Measurements from ENCODE around the gene REXO1. TPM values are rescaled to one million over a fixed set of nuclear protein-coding genes. Genes with fewer than 3 reads are reported as not detected.
A peak's percentile ranks its signal among the peaks of the same experiment; 100 is the strongest.
"Not testable (repeated sequence)": the region's sequence is repeated elsewhere in the genome, so short reads cannot be mapped to it uniquely, and the experiment has no call there.

Gene REXO1
- total and polyA plus RNA-seq, 9 of the 15 experiments (the other 6 are each of a cell fraction or from before 2014, with no cell fraction given): 0.04 to 63.3 (median 15.8) TPM

DNA sequence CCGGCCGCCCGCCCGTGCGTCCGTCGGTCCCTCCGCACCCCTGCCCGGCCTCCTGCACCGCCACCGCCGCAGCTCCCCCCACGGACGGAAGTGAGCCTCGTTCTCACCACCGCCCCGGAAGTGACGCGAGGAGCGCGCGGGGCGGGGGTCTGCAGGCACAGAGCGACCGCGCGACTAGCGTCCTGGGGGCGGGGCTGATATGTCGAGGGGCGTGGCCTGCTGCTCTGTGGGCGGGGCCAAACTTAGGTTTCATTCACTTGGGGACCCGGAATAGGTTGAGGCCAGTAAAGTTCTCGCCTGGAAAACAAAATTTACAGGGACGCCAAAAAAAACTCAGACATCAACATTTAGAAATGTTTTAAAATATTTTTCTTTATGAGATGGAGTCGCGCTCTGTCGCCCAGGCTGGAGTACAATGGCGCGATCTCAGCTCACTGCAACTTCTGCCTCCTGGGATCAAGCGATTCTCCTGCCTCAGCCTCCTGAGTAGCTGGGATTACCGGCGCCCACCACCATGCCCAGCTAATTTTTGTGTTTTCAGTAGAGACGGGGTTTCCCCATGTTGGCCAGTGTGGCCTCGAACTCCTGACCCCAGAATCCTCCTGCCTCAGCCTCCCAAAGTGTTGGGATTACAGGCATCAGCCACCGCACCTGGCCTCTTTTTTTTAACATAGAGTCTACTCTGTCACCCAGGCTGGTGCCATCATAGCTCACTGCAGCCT, 37.3 kb upstream of the REXO1 start, which contains the start of gene ABHD17A:
ABHD17A (minus strand) TSS at position 99 of the 722 bp plus-strand sequence. CDS start 3,930 bp downstream, outside the sequence.
- TSS peak; percentile 89 for BruUV-seq (replicated peaks)
- Histone ChIP-seq H2AFZ (ENCODE audit: low read depth, low read length) (peak within 1 kb of the TSS; percentile 24; the same call in 1 of the 2 replicates), H3K27ac (ENCODE audit: extremely low read depth, low read depth, low read length) (peak within 1 kb of the TSS; percentile 74), H3K9me1 (ENCODE audit: control insufficient read depth, insufficient read depth, low read length) (peaks cover 14% of the 10 kb centered on the region), H3K79me2 (ENCODE audit: control insufficient read depth, insufficient read depth, low read length) (peaks cover 42% of the 10 kb centered on the region), H3K4me3 (peak within 1 kb of the TSS; percentile 91), H3K4me1 (replicated peaks in 1 of 2; ENCODE audit: control insufficient read depth in 2 of 2, insufficient read depth in 2 of 2, low read length in 2 of 2) (peaks cover 31 to 69% of the 10 kb centered on the region in 2 experiments), H3K36me3 (ENCODE audit: control insufficient read depth, insufficient read depth, low read length) (peaks cover 25% of the 10 kb centered on the region; the same call in 2 of the 3 replicates), H3K9ac (ENCODE audit: insufficient read depth in 1 of 2, low read depth in 2 of 2, low read length in 2 of 2) (peak within 1 kb of the TSS; percentile 89 to 99), H4K20me1 (replicated peaks; ENCODE audit: control insufficient read depth, insufficient read depth, low read length) (peaks cover 37% of the 10 kb centered on the region; the same call in 1 of the 2 replicates), H3K4me2 (ENCODE audit: insufficient read depth, low read length) (peak within 1 kb of the TSS; percentile 90)
- in situ Hi-C loops (cut with MboI); H3K27me3 ChIP-seq (ENCODE audit: control insufficient read depth in 2 of 2, insufficient read depth in 2 of 2, low read length in 2 of 2); intact Hi-C loops (cut with micrococcal nuclease); H3K9me3 ChIP-seq (replicated peaks; ENCODE audit: control insufficient read depth, insufficient read depth, low read depth, low read length): not testable (repeated sequence)
- POLR2A ChIA-PET: interaction anchor here (0.5 to 2.1 kb wide), 7 partner anchors 12 to 68 kb away, joined by 3 to 8 read pairs (median 4); no protein-coding TSS in a partner anchor
- DNase-seq (ENCODE audit: extremely low read depth in 1 of 4, low spot score in 3 of 4) (peak; percentile 92 to 96 (median 94)), FAIRE-seq (peak; percentile 96), ATAC-seq (peak; percentile 90)
- CTCF ChIA-PET (ENCODE audit: low intra/inter-chr PET ratio): interaction anchor here (0.6 kb wide), 1 partner anchor 555 kb away, joined by 6 read pairs; no protein-coding TSS in a partner anchor
- WGBS (ENCODE audit: insufficient coverage, low coverage, missing lambda C conversion rate): 27% methylated on average over 27 of the region's 46 CpGs
- TF ChIP-seq, protein P1, sequence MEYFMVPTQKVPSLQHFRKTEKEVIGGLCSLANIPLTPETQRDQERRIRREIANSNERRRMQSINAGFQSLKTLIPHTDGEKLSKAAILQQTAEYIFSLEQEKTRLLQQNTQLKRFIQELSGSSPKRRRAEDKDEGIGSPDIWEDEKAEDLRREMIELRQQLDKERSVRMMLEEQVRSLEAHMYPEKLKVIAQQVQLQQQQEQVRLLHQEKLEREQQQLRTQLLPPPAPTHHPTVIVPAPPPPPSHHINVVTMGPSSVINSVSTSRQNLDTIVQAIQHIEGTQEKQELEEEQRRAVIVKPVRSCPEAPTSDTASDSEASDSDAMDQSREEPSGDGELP (CRISPR knock-in tag; IDR thresholded peaks at IDR 0.05; ENCODE audit: borderline replicate concordance): peak; percentile 64; the same call in 1 of the 2 replicates
- TF ChIP-seq, protein P2, sequence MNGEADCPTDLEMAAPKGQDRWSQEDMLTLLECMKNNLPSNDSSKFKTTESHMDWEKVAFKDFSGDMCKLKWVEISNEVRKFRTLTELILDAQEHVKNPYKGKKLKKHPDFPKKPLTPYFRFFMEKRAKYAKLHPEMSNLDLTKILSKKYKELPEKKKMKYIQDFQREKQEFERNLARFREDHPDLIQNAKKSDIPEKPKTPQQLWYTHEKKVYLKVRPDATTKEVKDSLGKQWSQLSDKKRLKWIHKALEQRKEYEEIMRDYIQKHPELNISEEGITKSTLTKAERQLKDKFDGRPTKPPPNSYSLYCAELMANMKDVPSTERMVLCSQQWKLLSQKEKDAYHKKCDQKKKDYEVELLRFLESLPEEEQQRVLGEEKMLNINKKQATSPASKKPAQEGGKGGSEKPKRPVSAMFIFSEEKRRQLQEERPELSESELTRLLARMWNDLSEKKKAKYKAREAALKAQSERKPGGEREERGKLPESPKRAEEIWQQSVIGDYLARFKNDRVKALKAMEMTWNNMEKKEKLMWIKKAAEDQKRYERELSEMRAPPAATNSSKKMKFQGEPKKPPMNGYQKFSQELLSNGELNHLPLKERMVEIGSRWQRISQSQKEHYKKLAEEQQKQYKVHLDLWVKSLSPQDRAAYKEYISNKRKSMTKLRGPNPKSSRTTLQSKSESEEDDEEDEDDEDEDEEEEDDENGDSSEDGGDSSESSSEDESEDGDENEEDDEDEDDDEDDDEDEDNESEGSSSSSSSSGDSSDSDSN (IDR thresholded peaks at IDR 0.05; ENCODE audit: borderline replicate concordance in 1 of 2, low read depth in 2 of 2, low read length in 2 of 2): 0 out of 4 replicates have a peak, but pooled peaks of 1 of the 2 experiments have one; percentile 8
- peak; percentile 80 for TF ChIP-seq CXXC5 (CRISPR knock-in tag; IDR thresholded peaks at IDR 0.05)
- peak; percentile 20 for TF ChIP-seq TBP (optimal IDR thresholded peaks at IDR 0.05; ENCODE audit: low read depth, low read length)
- TF ChIP-seq, protein P3, sequence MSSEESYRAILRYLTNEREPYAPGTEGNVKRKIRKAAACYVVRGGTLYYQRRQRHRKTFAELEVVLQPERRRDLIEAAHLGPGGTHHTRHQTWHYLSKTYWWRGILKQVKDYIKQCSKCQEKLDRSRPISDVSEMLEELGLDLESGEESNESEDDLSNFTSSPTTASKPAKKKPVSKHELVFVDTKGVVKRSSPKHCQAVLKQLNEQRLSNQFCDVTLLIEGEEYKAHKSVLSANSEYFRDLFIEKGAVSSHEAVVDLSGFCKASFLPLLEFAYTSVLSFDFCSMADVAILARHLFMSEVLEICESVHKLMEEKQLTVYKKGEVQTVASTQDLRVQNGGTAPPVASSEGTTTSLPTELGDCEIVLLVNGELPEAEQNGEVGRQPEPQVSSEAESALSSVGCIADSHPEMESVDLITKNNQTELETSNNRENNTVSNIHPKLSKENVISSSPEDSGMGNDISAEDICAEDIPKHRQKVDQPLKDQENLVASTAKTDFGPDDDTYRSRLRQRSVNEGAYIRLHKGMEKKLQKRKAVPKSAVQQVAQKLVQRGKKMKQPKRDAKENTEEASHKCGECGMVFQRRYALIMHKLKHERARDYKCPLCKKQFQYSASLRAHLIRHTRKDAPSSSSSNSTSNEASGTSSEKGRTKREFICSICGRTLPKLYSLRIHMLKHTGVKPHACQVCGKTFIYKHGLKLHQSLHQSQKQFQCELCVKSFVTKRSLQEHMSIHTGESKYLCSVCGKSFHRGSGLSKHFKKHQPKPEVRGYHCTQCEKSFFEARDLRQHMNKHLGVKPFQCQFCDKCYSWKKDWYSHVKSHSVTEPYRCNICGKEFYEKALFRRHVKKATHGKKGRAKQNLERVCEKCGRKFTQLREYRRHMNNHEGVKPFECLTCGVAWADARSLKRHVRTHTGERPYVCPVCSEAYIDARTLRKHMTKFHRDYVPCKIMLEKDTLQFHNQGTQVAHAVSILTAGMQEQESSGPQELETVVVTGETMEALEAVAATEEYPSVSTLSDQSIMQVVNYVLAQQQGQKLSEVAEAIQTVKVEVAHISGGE (CRISPR knock-in tag; IDR thresholded peaks at IDR 0.05): peak in 2 of 3 experiments; percentile 34 to 92; a peak in 2 of 6 replicates
- TF ChIP-seq TAF1 (IDR thresholded peaks at IDR 0.05; ENCODE audit: control insufficient read depth, extremely low read depth, insufficient read depth, low read length, severe bottlenecking): peak; percentile 48
- TF ChIP-seq HMGN3 (IDR thresholded peaks at IDR 0.05; ENCODE audit: borderline replicate concordance, extremely low read depth, insufficient read length, low read depth, low read length): peak; percentile 64
- peak; percentile 91 for TF ChIP-seq CREB1 (IDR thresholded peaks at IDR 0.05)
- peak; percentile 95 for TF ChIP-seq CREB1 (CRISPR knock-in tag; IDR thresholded peaks at IDR 0.05)
- TF ChIP-seq, protein P4, sequence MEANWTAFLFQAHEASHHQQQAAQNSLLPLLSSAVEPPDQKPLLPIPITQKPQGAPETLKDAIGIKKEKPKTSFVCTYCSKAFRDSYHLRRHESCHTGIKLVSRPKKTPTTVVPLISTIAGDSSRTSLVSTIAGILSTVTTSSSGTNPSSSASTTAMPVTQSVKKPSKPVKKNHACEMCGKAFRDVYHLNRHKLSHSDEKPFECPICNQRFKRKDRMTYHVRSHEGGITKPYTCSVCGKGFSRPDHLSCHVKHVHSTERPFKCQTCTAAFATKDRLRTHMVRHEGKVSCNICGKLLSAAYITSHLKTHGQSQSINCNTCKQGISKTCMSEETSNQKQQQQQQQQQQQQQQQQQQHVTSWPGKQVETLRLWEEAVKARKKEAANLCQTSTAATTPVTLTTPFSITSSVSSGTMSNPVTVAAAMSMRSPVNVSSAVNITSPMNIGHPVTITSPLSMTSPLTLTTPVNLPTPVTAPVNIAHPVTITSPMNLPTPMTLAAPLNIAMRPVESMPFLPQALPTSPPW (CRISPR knock-in tag; IDR thresholded peaks at IDR 0.05): peak; percentile 88

Measured in K562 (cell line).